T-helper 2 cell (primary cell): ENCODE data around the gene PRKRIP1.
"Not testable (repeated sequence)": the region's sequence is repeated elsewhere in the genome, so short reads cannot be mapped to it uniquely, and the experiment has no call there.

ENCODE experiments used
- DNase-seq, 5 experiments: peaks; one replicate each; pipeline versions ENCODE4 v3.0.0 to v3.0.0-alpha.2; 2012 to 2022
- total RNA-seq, 2 donors: gene quantifications; one replicate each; lab custom pipeline; 2026; lab: John Stamatoyannopoulos, UW

Gene PRKRIP1, protein sequence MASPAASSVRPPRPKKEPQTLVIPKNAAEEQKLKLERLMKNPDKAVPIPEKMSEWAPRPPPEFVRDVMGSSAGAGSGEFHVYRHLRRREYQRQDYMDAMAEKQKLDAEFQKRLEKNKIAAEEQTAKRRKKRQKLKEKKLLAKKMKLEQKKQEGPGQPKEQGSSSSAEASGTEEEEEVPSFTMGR
- 63.4 to 63.9 reads per million in 2 donors for total RNA-seq

- DNase-seq = peak; percentile 69 to 98 (median 86)
These were observed at the start of gene PRKRIP1 for GRCh38 chr7:102395873-102396709. TSS of gene PRKRIP1 (plus strand) at chr7:102396363. CDS start at chr7:102396412, 49 bp downstream.

- DNase-seq = not testable (repeated sequence)
These were observed 49.2 kb upstream of the PRKRIP1 start for GRCh38 chr7:102346983-102347382.

- not testable (repeated sequence) for DNase-seq
These were observed 39.8 kb upstream of the PRKRIP1 start, which contains the start of gene SPDYE6 for GRCh38 chr7:102356344-102356743. TSS of gene SPDYE6 (minus strand) at chr7:102356444. CDS start at chr7:102356023, 421 bp downstream.

GRCh38 chr7:102363549-102364393 lies 32.4 kb upstream of the PRKRIP1 start:
- DNase-seq = peak; percentile 79 to 99 (median 90)

DNA sequence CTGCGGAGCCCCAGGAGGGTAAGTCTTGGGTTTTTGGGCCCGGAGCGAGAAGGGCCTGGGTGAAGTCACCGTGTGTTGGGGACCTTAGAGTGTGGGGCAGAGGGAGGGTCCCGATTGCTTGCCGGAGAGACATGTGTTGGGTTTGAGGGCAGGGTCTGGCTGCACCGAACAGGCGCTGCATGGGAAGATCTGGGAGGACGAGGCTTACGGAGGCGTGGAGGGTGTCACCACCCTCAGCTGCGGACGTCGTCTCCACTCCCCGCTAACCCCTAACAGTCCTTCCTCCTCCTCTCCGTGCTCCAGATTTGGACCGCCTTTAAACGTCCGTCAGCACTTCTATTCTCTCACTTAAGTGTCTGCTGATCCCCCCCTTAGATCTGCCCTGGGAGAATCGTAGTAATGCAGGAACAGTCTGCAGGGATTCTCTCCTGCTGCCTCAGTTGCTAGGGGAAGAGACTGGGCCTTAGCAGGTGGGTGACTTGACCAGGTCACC lies 31.7 kb upstream of the PRKRIP1 start:
- not testable (repeated sequence) for DNase-seq

DNA sequence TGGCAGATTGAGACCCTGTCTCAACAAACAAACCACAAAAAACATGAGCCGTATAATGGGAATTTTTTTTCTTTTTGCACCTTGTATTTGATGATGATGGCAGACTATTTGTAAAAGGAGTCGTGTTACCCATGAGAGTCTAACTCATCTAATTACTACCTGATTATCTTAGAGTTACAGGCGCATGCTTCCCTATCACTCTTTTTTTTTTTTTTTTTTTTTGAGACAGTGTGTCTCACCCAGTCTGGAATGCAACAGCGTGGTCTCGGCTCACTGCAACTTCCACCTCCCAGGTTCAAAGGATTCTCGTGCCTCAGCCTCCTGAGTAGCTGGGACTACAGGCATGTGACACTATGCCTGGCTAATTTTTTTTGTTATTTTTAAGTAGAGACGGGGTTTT lies 30.8 kb upstream of the PRKRIP1 start:
- not testable (repeated sequence) for DNase-seq

DNA sequence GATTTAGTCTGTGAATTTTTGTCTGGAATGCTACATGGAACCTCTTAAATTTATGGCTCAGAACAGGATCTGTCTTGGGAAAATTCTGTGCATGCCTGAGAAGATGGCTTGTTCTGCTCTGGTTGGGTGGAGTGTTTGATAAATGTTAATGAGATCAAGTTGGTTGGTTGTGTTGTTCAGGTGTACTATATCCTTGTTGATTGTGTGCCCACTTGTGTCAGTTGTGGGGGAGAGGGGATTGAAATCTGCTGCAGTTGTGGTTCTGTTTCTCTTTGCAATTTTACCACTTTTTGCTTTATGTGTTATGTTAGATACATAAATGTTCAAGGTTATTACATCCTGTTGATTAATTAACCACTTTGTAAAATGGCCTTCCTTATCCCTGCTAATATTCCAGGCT lies 26.1 kb upstream of the PRKRIP1 start:
- DNase-seq = not testable (repeated sequence)

GRCh38 chr7:102372796-102373195 lies 23.4 kb upstream of the PRKRIP1 start:
- DNase-seq = not testable (repeated sequence)

GRCh38 chr7:102376964-102377466 lies 19.1 kb upstream of the PRKRIP1 start:
- no peak for DNase-seq

- DNase-seq = not testable (repeated sequence)
These were observed 15.3 kb upstream of the PRKRIP1 start for GRCh38 chr7:102380837-102381236.

DNA sequence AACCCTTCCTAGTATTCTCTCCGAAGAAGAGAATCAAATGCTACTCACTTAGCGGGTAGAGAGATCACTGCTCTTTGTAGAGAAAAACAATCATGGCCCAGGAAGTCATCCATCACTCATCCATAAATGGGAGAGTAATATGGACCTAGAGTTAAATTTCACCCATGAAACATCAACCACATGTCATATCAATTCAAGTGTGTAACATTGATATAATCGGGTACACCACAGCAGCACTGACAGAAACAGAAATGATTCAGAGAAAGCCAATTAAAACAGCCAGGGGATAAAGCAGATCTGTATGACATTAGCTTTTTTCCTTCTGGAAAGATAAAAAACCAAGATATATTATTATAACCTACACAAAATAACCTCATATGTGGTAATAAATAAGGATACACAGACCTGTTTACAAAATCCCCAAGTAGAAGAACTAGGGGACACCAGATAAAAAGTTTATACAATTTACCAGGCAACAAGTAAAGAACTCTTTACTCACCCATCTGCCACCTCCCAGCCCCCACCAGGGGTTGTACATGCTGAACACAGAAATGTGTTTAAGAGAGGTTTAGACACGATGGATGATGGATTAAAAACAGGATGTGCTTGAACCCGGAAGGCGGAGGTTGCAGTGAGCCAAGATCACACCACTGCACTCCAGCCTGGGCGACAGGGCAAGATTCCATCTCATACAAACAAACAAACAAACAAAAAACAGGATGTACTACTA lies 14.3 kb upstream of the PRKRIP1 start:
- not testable (repeated sequence) for DNase-seq

DNA sequence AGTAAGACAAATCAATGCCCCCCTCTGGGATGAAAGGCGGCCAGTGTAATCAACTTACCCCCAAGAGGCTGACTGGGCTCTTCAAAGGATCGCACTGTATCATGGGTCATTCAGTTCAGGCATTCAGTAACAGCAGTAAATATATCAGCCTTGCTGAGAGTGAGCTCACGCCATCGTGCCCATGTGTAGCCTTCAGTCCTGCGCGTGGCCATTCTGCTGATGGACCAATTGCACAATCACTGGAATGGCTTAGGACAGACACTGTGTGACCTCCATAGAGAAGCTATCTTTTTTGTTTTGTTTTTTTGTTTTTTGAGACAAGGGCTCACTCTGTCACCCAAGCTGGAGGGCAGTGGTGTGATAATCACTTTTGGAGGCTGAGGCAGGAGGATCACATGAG lies 9.1 kb upstream of the PRKRIP1 start:
- no peak for DNase-seq

DNA sequence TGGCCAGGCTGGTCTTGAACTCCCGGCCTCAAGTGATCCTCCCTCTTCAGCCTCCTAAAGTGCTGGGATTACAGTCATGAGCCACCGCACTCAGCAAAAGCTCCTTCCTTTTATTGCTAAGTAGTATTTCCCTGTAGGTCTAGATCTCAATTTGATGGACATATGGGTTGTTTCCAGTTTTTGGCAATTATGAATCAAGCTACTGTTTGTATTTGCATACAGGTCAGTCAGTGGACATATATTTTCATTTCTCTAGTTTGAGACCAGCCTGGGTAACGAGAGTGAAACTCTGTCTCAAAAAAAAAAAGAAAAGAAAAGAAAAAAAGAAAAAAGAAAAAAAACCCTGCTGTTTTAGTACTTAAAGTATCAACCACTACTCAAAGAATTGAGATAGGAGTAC lies 6.4 kb upstream of the PRKRIP1 start:
- DNase-seq = no peak

- peak; percentile 41 to 59 (median 46) for DNase-seq
These were observed 5.3 kb upstream of the PRKRIP1 start for GRCh38 chr7:102390697-102391484.

DNA sequence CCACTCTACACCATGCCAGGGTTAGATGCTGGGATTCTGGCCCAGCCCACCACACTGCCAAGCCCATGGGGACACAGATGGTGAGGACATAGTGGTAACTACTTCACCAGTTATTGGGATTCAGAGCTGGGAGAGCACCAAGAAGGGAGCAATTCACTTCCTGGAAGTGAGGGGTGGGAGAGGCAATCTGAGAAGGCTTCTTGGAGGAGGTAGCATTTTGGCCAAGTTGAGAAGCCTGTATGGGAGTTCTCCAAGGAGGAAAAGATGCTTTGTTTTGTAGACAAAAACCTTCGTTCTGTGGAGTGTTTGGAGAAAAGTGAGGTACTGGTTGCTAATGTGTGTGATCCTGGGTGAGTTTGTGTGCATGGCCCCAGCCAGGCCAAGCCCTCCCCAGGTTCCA lies 3.8 kb upstream of the PRKRIP1 start:
- no peak for DNase-seq

- no peak for DNase-seq
These were observed 2.7 kb upstream of the PRKRIP1 start for GRCh38 chr7:102393467-102393866.

DNA sequence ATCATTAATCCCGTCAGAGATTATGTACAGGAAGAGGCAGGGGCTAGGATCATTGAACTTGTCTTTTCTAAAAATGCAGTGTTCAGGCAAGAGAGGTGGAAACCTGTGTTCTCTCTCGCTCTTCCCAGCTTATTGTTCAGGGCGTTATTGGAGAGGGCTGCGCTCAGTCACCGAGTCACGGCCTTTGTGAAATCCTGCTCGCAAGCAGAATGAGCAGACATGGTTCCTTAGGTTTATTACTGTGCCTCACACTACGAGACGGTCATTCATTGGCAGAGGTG lies 631 bp upstream of the PRKRIP1 start:
- no peak for DNase-seq

DNA sequence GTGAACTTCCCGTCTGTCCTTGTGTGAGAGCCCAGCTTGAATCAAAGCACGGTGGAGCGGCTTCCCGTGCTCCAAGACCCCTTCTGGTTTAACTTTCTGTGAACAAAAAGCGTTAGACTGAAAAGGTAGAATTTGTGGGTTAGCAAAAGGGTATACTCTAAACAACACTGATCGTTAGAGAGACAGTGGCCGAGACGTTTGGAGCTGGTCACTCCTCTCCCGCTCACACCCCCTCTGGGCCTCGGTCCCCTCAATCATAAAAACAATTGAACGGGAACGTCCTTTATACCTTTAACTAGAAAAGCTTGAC lies 502 bp downstream of the PRKRIP1 start:
- no peak for DNase-seq

DNA sequence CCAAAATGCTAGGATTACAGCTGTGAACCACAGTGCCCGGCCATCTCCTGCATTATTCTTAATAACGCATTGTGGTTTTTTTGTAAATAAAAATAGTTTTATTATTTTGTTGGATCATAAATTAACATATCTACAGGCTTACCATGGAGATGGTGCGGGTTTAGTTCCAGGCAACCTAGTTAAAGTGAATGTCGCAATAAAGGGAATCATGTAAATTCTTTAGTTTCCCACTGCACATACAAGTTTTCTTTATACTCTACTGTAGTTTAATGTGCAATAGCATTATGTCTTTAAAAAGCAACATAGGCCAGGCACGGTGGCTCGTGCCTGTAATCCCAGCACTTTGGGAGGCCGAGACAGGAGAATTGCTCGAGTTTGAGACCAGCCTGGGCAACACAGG lies 2.4 kb downstream of the PRKRIP1 start:
- no peak for DNase-seq

DNA sequence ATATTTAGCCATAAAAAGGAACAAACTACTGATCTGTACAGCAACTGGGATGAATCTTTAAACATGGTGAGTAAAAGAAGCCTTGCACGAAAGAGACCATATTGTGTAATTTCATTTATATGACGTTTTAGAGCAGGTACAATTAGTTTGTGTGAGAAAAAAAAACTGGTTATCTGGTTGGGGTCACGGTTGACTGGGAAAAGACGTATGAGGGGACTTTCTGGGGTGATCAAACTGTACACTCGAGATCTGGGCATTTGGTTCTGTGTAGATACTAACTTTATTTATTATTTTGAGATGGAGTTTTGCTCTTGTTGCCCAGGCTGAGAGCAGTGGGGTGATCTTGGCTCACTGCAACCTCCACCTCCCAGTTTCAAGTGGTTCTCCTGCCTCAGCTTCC lies 4.2 kb downstream of the PRKRIP1 start:
- DNase-seq = no peak

- no peak for DNase-seq
These were observed 7.4 kb downstream of the PRKRIP1 start for GRCh38 chr7:102403563-102403962.
